Left kidney (tissue), 2 donors: ENCODE results near the gene MRRF. TPM values are rescaled to one million over a fixed set of nuclear protein-coding genes. Genes with fewer than 3 reads are reported as not detected.
"Not testable (repeated sequence)": the region's sequence is repeated elsewhere in the genome, so short reads cannot be mapped to it uniquely, and the experiment has no call there.

Source experiments
- DNase-seq: peaks from one replicate; pipeline ENCODE4 v3.0.0-alpha.2; 2013
- polyA plus RNA-seq: library from polyadenylated mRNA; unstranded; fragments of 120-200 nt; gene quantifications from one replicate; pipeline ENCODE4 v1.2.1, GENCODE V29; 2013; ENCODE audit not compliant: insufficient read length

MRRF gene
- polyA plus RNA-seq, 1 donor: 54.9 TPM

- no peak for DNase-seq
Observed at GRCh38 chr9:122274055-122274454, 9.4 kb downstream of the MRRF start.

- no peak for DNase-seq
Observed at GRCh38 chr9:122276096-122276495, 11.4 kb downstream of the MRRF start.

GRCh38 chr9:122277285-122277897 lies 12.7 kb downstream of the MRRF start:
- no peak for DNase-seq

GRCh38 chr9:122281368-122281767 lies 16.7 kb downstream of the MRRF start:
- no peak for DNase-seq

- DNase-seq: no peak
Observed at GRCh38 chr9:122286764-122287163, 22.1 kb downstream of the MRRF start.

- no peak for DNase-seq
Observed at GRCh38 chr9:122287214-122287720, 22.6 kb downstream of the MRRF start.

- DNase-seq: no peak
Observed at GRCh38 chr9:122291458-122291857, 26.8 kb downstream of the MRRF start.

GRCh38 chr9:122294531-122294930 lies 29.8 kb downstream of the MRRF start:
- DNase-seq: no peak

- no peak for DNase-seq
Observed at GRCh38 chr9:122297512-122297911, 32.8 kb downstream of the MRRF start.

GRCh38 chr9:122302237-122303093 lies 37.8 kb downstream of the MRRF start:
- no peak for DNase-seq

- DNase-seq: no peak
Observed at GRCh38 chr9:122307061-122307460, 42.4 kb downstream of the MRRF start.

GRCh38 chr9:122307925-122308324 lies 43.2 kb downstream of the MRRF start:
- DNase-seq: no peak

GRCh38 chr9:122309861-122310260 lies 45.2 kb downstream of the MRRF start:
- DNase-seq: no peak

GRCh38 chr9:122314165-122314564 lies 49.5 kb downstream of the MRRF start:
- DNase-seq: no peak

GRCh38 chr9:122315534-122315933 lies 50.9 kb downstream of the MRRF start:
- DNase-seq: no peak

- no peak for DNase-seq
Observed at GRCh38 chr9:122318284-122318683, 53.6 kb downstream of the MRRF start.

- no peak for DNase-seq
Observed at GRCh38 chr9:122320413-122320881, 55.8 kb downstream of the MRRF start.

GRCh38 chr9:122322553-122322952 lies 57.9 kb downstream of the MRRF start:
- no peak for DNase-seq

GRCh38 chr9:122324665-122325064 lies 60.0 kb downstream of the MRRF start:
- not testable (repeated sequence) for DNase-seq

GRCh38 chr9:122325124-122325523 lies 60.4 kb downstream of the MRRF start:
- DNase-seq: no peak

GRCh38 chr9:122327175-122327574 lies 62.5 kb downstream of the MRRF start:
- no peak for DNase-seq

GRCh38 chr9:122329597-122329996 lies 64.9 kb downstream of the MRRF start:
- DNase-seq: no peak

GRCh38 chr9:122330466-122330865 lies 65.8 kb downstream of the MRRF start:
- DNase-seq: not testable (repeated sequence)
